Measurements from ENCODE around the gene EIF4EBP3.

GRCh38 chr5:140498591-140498990, 48.9 kb upstream of the EIF4EBP3 start:
- TF ChIP-seq EZH2 (IDR thresholded peaks at IDR 0.05; ENCODE audit: low read length, missing control alignments) = no peak
- TF ChIP-seq CTCF (conservative IDR thresholded peaks at IDR 0.05 in 1 of 2, IDR thresholded peaks at IDR 0.05 in 1 of 2; ENCODE audit: low read depth in 1 of 2, low read length in 2 of 2) = no peak

Measured in fibroblast of lung (primary cell).